Hepatocyte (in vitro differentiated cells): ENCODE measurements around the gene ZDHHC14. TPM values are rescaled to one million over a fixed set of nuclear protein-coding genes. Genes with fewer than 3 reads are reported as not detected.

Source experiments
- DNase-seq: peaks from one replicate; pipeline ENCODE4 v3.0.0-alpha.2; 2016; ENCODE audit warnings: low spot score
- H2AFZ ChIP-seq: fragments of 200-600 bp; sonication (generic); 2 replicates; pipeline ENCODE4 v1.6.0; 2016; ENCODE audit warnings: antibody characterized with exemption, mild to moderate bottlenecking
- H3K27ac ChIP-seq: fragments of 200-600 bp; sonication (generic); 2 replicates; pipeline ENCODE4 v1.5.1; 2016; ENCODE audit warnings: mild to moderate bottlenecking
- H3K27me3 ChIP-seq: fragments of 200-600 bp; sonication (generic); 2 replicates; pipeline ENCODE4 v1.6.1; 2016
- H3K36me3 ChIP-seq: fragments of 200-600 bp; sonication (generic); replicated peaks from 2 replicates; pipeline ENCODE4 v1.5.1; 2016; ENCODE audit warnings: low read depth; ENCODE audit not compliant: insufficient read depth
- H3K4me1 ChIP-seq: fragments of 200-600 bp; sonication (generic); 2 replicates; pipeline ENCODE4 v1.5.1; 2016; ENCODE audit warnings: mild to moderate bottlenecking, moderate library complexity; ENCODE audit not compliant: insufficient read depth
- H3K4me2 ChIP-seq: fragments of 200-600 bp; sonication (generic); 2 replicates; pipeline ENCODE4 v1.6.0; 2016
- H3K4me3 ChIP-seq: fragments of 200-600 bp; sonication (generic); 2 replicates; pipeline ENCODE4 v1.5.1; 2016; ENCODE audit warnings: mild to moderate bottlenecking
- H3K79me2 ChIP-seq: fragments of 200-600 bp; sonication (generic); 2 replicates; pipeline ENCODE4 v1.6.0; 2017; ENCODE audit warnings: mild to moderate bottlenecking
- H3K9me2 ChIP-seq: fragments of 200-600 bp; sonication (generic); replicated peaks from 2 replicates; pipeline ENCODE4 v1.6.0; 2017; ENCODE audit warnings: mild to moderate bottlenecking; ENCODE audit not compliant: insufficient read depth
- H3K9me3 ChIP-seq: fragments of 200-600 bp; sonication (generic); 2 replicates; pipeline ENCODE4 v1.5.1; 2016; ENCODE audit warnings: low read depth, mild to moderate bottlenecking
- H4K20me1 ChIP-seq: fragments of 200-600 bp; sonication (generic); 2 replicates; pipeline ENCODE4 v1.6.0; 2016; ENCODE audit warnings: mild to moderate bottlenecking; ENCODE audit not compliant: insufficient read depth, poor library complexity, severe bottlenecking
- EZH2 ChIP-seq: fragments of 200-600 bp; sonication (generic); IDR thresholded peaks from 2 replicates; pipeline ENCODE4 v1.6.1; 2016; ENCODE audit warnings: antibody characterized with exemption, mild to moderate bottlenecking, borderline replicate concordance
- EZH2phosphoT487 ChIP-seq: fragments of 200-600 bp; sonication (generic); IDR thresholded peaks from one replicate; pipeline ENCODE4 v1.6.1; 2018; ENCODE audit warnings: antibody characterized with exemption, mild to moderate bottlenecking, low read depth, moderate library complexity; ENCODE audit not compliant: unreplicated experiment, severe bottlenecking
- WGBS: methylation state at CpG from one replicate; pipeline ENCODE4 v1.1.6; 2016; ENCODE audit warnings: low lambda C conversion rate; ENCODE audit errors: missing lambda C conversion rate; 5-methylcytosine and 5-hydroxymethylcytosine counted together
- polyA plus RNA-seq: library from polyadenylated mRNA; unstranded; fragments of >200 nt; fragmentation: Nextera tagmentation; extraction: Ambion mirVana; gene quantifications from 2 replicates; pipeline ENCODE4 v1.2.1, GENCODE V29; 2016
- total RNA-seq: library from RNA; depleted of rRNA; stranded (reverse); fragments of >200 nt; gene quantifications from 2 replicates; pipeline ENCODE4 v1.2.3, GENCODE V29; 2014
- TF ChIP-seq, protein P1 (sequence below): fragments of 200-600 bp; sonication (generic); IDR thresholded peaks from 2 replicates; pipeline ENCODE4 v1.5.1; 2016; ENCODE audit warnings: antibody characterized with exemption, mild to moderate bottlenecking; ENCODE audit not compliant: poor library complexity

The ZDHHC14 gene
- total and polyA plus RNA-seq, 2 experiments from 2014 or later = 11.8 to 25.2 TPM

DNA sequence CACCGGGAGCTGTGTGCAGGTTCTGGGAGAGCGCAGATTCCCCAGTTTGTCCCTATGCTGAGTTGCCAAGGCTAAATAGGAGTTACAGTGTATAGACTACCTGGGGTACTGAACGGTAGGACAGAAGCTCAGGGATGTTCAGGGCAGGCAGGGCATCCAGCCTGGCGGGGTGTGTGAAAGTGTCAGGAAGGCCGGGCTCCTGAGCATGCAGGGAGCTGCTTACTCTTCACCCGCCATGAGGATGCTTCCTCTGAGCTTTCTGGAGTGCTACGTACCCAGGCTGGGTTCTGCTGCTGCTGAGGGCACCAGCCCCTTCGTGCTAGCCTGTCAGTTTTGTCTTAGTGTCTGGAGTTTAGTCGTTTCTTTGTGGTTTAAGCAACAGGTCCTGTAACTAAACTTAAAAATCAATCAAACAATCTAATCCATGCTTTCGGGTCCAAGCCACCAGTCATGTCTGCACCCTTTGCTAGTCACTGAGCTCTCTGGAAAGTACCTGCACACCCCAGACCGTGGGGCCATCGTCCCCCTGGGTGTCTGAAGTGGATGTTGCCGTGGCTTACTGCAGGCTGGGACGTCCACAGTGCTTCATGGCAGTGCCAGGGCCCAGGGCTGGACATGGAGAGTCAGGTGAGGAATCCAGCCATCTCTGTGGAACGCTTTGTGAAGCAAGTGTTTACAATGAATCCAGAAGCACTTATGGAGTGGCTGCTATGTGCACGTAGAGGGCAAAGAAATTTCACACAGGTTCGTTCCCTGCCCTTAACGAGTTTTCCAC lies 221.7 kb downstream of the ZDHHC14 start:
- no peaks in the 10 kb centered on the region for H3K79me2 ChIP-seq
- no peak overlapping the region for H2AFZ ChIP-seq
- no peaks in the 10 kb centered on the region for H4K20me1 ChIP-seq
- TF ChIP-seq EZH2phosphoT487 (no peak), EZH2 (no peak)
- TF ChIP-seq, protein P1, sequence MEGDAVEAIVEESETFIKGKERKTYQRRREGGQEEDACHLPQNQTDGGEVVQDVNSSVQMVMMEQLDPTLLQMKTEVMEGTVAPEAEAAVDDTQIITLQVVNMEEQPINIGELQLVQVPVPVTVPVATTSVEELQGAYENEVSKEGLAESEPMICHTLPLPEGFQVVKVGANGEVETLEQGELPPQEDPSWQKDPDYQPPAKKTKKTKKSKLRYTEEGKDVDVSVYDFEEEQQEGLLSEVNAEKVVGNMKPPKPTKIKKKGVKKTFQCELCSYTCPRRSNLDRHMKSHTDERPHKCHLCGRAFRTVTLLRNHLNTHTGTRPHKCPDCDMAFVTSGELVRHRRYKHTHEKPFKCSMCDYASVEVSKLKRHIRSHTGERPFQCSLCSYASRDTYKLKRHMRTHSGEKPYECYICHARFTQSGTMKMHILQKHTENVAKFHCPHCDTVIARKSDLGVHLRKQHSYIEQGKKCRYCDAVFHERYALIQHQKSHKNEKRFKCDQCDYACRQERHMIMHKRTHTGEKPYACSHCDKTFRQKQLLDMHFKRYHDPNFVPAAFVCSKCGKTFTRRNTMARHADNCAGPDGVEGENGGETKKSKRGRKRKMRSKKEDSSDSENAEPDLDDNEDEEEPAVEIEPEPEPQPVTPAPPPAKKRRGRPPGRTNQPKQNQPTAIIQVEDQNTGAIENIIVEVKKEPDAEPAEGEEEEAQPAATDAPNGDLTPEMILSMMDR = no peak
- no peaks in the 10 kb centered on the region for H3K27me3 ChIP-seq
- H3K27ac ChIP-seq = no peak overlapping the region
- no peaks in the 10 kb centered on the region for H3K36me3 ChIP-seq
- no peak overlapping the region for H3K4me2 ChIP-seq
- H3K9me3 ChIP-seq = no peaks in the 10 kb centered on the region
- WGBS = 92% methylated on average over 18 of the region's 18 CpGs
- DNase-seq = no peak
- no peaks in the 10 kb centered on the region for H3K9me2 ChIP-seq
- H3K4me3 ChIP-seq = no peak overlapping the region
- H3K4me1 ChIP-seq = peaks cover 11% of the 10 kb centered on the region

DNA sequence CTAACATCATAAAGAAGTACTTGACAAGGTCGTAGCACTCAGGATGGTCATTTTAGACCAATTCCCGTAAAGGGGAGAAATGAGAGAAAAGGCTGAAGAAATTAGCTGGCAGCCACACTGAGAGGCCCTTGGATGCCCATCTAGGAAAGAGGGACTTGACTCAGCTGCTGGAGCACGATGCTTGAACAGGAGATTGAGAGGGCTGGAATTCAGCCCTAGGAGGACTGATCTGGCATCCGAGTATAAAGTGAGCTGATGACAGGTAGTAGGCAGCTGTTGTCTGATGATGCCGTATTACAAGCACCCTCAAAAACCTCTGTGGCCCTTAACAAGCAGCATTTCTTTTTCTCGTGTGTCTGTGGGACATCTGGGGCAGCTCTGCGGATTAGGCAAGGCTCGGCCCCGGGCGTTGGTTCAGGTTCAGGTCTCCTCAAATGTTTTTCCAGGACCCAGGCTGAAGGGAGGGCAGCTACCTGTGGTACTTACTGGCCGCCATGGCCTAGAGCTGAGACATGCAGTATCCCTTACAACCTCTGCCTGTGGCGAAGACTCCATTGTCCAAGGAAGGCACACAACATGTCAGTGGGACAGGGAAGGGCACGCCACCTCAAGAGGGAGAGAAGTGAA lies 222.4 kb downstream of the ZDHHC14 start:
- no peak overlapping the region for H3K4me2 ChIP-seq
- no peaks in the 10 kb centered on the region for H3K79me2 ChIP-seq
- H3K36me3 ChIP-seq = no peaks in the 10 kb centered on the region
- H2AFZ ChIP-seq = no peak overlapping the region
- no peaks in the 10 kb centered on the region for H3K27me3 ChIP-seq
- WGBS = 90% methylated on average over 13 of the region's 13 CpGs
- H3K9me2 ChIP-seq = no peaks in the 10 kb centered on the region
- H3K4me3 ChIP-seq = no peak overlapping the region
- H3K27ac ChIP-seq = no peak overlapping the region
- H4K20me1 ChIP-seq = no peaks in the 10 kb centered on the region
- no peaks in the 10 kb centered on the region for H3K9me3 ChIP-seq
- peaks cover 4% of the 10 kb centered on the region for H3K4me1 ChIP-seq
- TF ChIP-seq EZH2phosphoT487 (no peak), EZH2 (no peak)
- TF ChIP-seq, protein P1 = no peak
- no peak for DNase-seq

DNA sequence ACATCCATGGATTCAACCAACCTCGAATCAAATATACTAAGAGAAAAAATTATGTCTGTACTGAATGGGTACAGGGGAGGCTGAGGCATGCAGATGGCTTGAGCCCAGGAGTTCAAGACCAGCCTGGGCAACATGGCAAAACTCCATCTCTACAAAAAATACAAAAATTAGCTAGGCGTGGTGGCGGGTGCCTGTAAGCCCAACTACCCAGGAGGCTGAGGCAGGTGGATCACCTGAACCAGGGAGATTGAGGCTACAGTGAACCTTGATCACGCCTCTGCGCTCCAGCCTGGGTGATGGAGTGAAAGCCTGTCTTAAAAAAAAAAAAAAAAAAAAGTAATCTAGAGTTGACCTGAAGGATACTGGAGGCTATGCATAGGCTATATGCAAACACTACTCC lies 223.0 kb downstream of the ZDHHC14 start:
- H3K9me2 ChIP-seq = no peaks in the 10 kb centered on the region
- TF ChIP-seq EZH2 (no peak), EZH2phosphoT487 (no peak)
- TF ChIP-seq, protein P1 = no peak
- no peaks in the 10 kb centered on the region for H3K9me3 ChIP-seq
- H3K27me3 ChIP-seq = no peaks in the 10 kb centered on the region
- no peak overlapping the region for H3K4me3 ChIP-seq
- WGBS = 97% methylated on average over 5 of the region's 5 CpGs
- no peak overlapping the region for H3K27ac ChIP-seq
- H3K79me2 ChIP-seq = no peaks in the 10 kb centered on the region
- no peaks in the 10 kb centered on the region for H3K36me3 ChIP-seq
- H4K20me1 ChIP-seq = no peaks in the 10 kb centered on the region
- no peak for DNase-seq
- H2AFZ ChIP-seq = no peak overlapping the region
- peaks cover 4% of the 10 kb centered on the region for H3K4me1 ChIP-seq
- no peak overlapping the region for H3K4me2 ChIP-seq
